ENCODE data around the gene CHCHD3. TPM values are rescaled to one million over a fixed set of nuclear protein-coding genes. Genes with fewer than 3 reads are reported as not detected.

Gene CHCHD3
- total and polyA plus RNA-seq, 4 donors, result 48.8 to 71.0 (median 58.7) TPM

DNA sequence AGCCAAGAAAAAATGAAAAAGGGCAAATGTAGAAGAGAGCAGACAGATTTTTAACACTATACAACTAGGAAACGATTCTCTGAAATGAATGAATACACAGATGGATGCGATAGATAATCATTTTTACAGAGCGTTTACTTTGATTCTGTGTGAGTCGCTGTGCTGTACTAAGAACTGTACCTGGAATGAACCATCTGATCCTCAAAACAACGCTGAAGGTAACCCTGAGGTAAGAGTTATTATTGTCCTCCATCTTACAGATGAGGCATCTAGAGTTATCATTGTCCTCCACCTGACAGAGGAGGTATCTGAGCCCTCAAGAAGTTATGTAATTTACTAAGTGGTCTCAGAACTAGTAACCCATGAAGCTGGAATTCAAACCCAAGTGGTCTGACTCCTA lies 80.2 kb downstream of the CHCHD3 start:
- WGBS (ENCODE audit: insufficient coverage), result 90% methylated on average over 2 of the region's 5 CpGs
- H3K9me3 ChIP-seq (ENCODE audit: control insufficient read depth, insufficient read depth, low read length), result no peaks in the 10 kb centered on the region
- no peaks in the 10 kb centered on the region for H3K4me1 ChIP-seq (ENCODE audit: control insufficient read depth, insufficient read depth, low read length)
- H3K4me3 ChIP-seq (ENCODE audit: low read depth, low read length), result no peak overlapping the region
- no peaks in the 10 kb centered on the region for H3K36me3 ChIP-seq (ENCODE audit: control insufficient read depth, insufficient read depth, low read length)
- H3K27me3 ChIP-seq (ENCODE audit: control insufficient read depth, insufficient read depth, low read length), result no peaks in the 10 kb centered on the region
- DNase-seq (ENCODE audit: low read depth in 4 of 6, low spot score in 6 of 6), result no peak
- H3K27ac ChIP-seq (ENCODE audit: low read depth, low read length), result no peak overlapping the region

GRCh38 chr7:132999845-133000244 lies 82.0 kb downstream of the CHCHD3 start:
- Histone ChIP-seq H3K27me3 (ENCODE audit: control insufficient read depth, insufficient read depth, low read length) (no peaks in the 10 kb centered on the region), H3K4me3 (ENCODE audit: low read depth, low read length) (no peak overlapping the region), H3K36me3 (ENCODE audit: control insufficient read depth, insufficient read depth, low read length) (no peaks in the 10 kb centered on the region), H3K4me1 (ENCODE audit: control insufficient read depth, insufficient read depth, low read length) (no peaks in the 10 kb centered on the region), H3K27ac (ENCODE audit: low read depth, low read length) (no peak overlapping the region), H3K9me3 (ENCODE audit: control insufficient read depth, insufficient read depth, low read length) (no peaks in the 10 kb centered on the region)
- WGBS (ENCODE audit: insufficient coverage), result no CpG with 5 or more reads among the region's 1 CpG
- DNase-seq (ENCODE audit: low read depth in 4 of 6, low spot score in 6 of 6), result no peak

DNA sequence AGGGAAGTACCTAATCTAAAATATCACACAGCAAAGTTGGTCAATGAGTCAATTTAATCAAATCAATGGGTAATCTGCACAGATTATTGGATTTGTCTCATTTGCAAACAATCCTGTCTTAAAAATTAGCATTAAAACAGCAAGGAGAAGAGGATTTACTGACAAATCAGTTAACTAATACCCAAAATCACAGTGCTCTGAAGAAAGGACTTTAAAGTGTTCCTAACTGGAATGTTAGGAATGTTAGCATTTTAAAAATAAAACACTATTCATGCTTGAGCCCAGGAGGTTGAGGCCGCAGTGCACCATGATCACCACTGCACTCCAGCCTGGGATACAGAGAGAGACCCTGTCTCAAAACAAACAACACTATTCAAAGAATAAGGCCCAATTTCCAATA lies 83.1 kb downstream of the CHCHD3 start:
- H3K4me1 ChIP-seq (ENCODE audit: control insufficient read depth, insufficient read depth, low read length), result no peaks in the 10 kb centered on the region
- no CpG with 5 or more reads among the region's 1 CpG for WGBS (ENCODE audit: insufficient coverage)
- H3K36me3 ChIP-seq (ENCODE audit: control insufficient read depth, insufficient read depth, low read length), result no peaks in the 10 kb centered on the region
- no peaks in the 10 kb centered on the region for H3K27me3 ChIP-seq (ENCODE audit: control insufficient read depth, insufficient read depth, low read length)
- no peak overlapping the region for H3K4me3 ChIP-seq (ENCODE audit: low read depth, low read length)
- no peaks in the 10 kb centered on the region for H3K9me3 ChIP-seq (ENCODE audit: control insufficient read depth, insufficient read depth, low read length)
- no peak for DNase-seq (ENCODE audit: low read depth in 4 of 6, low spot score in 6 of 6)
- H3K27ac ChIP-seq (ENCODE audit: low read depth, low read length), result no peak overlapping the region

DNA sequence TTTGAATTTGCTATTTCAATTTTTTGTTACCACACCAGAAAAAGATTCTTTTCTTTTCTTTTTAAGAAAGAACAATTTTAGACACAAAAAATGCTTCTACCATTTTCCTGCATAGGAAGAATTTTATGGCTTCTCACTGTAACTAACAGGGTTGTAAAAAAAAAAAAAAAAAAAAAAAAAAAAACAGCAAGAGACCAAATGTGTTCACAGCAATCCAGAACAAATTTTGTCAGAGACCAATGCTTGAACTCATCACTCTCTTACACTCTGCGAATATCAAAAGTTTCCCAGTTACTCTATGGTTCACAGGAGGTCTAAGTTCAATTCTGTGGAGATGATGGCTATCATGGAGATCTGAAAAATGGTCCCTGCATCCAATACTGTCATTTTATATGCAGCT lies 84.4 kb downstream of the CHCHD3 start:
- H3K27me3 ChIP-seq (ENCODE audit: control insufficient read depth, insufficient read depth, low read length), result no peaks in the 10 kb centered on the region
- no peaks in the 10 kb centered on the region for H3K4me1 ChIP-seq (ENCODE audit: control insufficient read depth, insufficient read depth, low read length)
- H3K36me3 ChIP-seq (ENCODE audit: control insufficient read depth, insufficient read depth, low read length), result no peaks in the 10 kb centered on the region
- H3K9me3 ChIP-seq (ENCODE audit: control insufficient read depth, insufficient read depth, low read length), result no peaks in the 10 kb centered on the region
- DNase-seq (ENCODE audit: low read depth in 4 of 6, low spot score in 6 of 6), result no peak
- 80% methylated on average over 1 of the region's 1 CpG for WGBS (ENCODE audit: insufficient coverage)
- no peak overlapping the region for H3K27ac ChIP-seq (ENCODE audit: low read depth, low read length)
- H3K4me3 ChIP-seq (ENCODE audit: low read depth, low read length), result no peak overlapping the region

DNA sequence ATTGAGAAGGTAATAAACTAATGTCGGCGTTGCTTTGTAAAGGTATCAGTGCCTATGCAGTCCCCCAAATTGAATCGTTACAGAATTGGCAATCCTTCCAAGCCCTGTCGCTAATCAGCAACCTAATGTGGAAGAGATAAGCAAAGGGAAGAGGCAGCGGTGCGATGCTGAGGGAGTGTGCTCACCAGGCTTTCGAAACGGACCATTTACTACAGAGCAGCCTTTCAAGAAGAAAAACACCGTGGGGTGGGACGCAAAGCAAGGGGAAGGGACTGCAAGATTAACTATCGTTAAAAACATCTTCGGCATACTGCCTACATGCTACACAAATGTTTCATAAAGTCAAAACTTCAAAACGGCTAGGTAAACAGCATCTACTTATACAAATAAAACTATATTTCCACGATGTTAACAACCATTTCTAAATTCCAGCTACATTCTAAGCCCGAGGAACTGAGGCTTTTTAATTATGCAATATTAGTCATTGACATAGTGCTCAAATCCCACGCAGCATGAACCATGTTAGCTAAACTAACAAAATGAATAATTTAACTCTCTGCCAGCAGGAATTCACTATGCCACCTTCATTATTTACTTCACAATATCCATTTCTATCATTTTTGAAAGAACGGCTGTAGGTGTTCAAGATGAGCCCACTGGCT lies 85.2 kb downstream of the CHCHD3 start:
- WGBS (ENCODE audit: insufficient coverage), result 58% methylated on average over 14 of the region's 17 CpGs
- Histone ChIP-seq H3K36me3 (ENCODE audit: control insufficient read depth, insufficient read depth, low read length) (no peaks in the 10 kb centered on the region), H3K4me3 (ENCODE audit: low read depth, low read length) (no peak overlapping the region), H3K9me3 (ENCODE audit: control insufficient read depth, insufficient read depth, low read length) (no peaks in the 10 kb centered on the region), H3K27me3 (ENCODE audit: control insufficient read depth, insufficient read depth, low read length) (no peaks in the 10 kb centered on the region), H3K27ac (ENCODE audit: low read depth, low read length) (no peak overlapping the region), H3K4me1 (ENCODE audit: control insufficient read depth, insufficient read depth, low read length) (peaks cover 5% of the 10 kb centered on the region)
- peak in 1 of 6 donors; percentile 80 for DNase-seq (ENCODE audit: low read depth in 4 of 6, low spot score in 6 of 6)

GRCh38 chr7:132993377-132994013 lies 88.4 kb downstream of the CHCHD3 start:
- no peaks in the 10 kb centered on the region for H3K9me3 ChIP-seq (ENCODE audit: control insufficient read depth, insufficient read depth, low read length)
- H3K4me1 ChIP-seq (ENCODE audit: control insufficient read depth, insufficient read depth, low read length), result peaks cover 5% of the 10 kb centered on the region
- no peak overlapping the region for H3K27ac ChIP-seq (ENCODE audit: low read depth, low read length)
- no peaks in the 10 kb centered on the region for H3K36me3 ChIP-seq (ENCODE audit: control insufficient read depth, insufficient read depth, low read length)
- no peak overlapping the region for H3K4me3 ChIP-seq (ENCODE audit: low read depth, low read length)
- no peaks in the 10 kb centered on the region for H3K27me3 ChIP-seq (ENCODE audit: control insufficient read depth, insufficient read depth, low read length)
- no peak for DNase-seq (ENCODE audit: low read depth in 4 of 6, low spot score in 6 of 6)
- WGBS (ENCODE audit: insufficient coverage), result 80% methylated on average over 1 of the region's 5 CpGs

DNA sequence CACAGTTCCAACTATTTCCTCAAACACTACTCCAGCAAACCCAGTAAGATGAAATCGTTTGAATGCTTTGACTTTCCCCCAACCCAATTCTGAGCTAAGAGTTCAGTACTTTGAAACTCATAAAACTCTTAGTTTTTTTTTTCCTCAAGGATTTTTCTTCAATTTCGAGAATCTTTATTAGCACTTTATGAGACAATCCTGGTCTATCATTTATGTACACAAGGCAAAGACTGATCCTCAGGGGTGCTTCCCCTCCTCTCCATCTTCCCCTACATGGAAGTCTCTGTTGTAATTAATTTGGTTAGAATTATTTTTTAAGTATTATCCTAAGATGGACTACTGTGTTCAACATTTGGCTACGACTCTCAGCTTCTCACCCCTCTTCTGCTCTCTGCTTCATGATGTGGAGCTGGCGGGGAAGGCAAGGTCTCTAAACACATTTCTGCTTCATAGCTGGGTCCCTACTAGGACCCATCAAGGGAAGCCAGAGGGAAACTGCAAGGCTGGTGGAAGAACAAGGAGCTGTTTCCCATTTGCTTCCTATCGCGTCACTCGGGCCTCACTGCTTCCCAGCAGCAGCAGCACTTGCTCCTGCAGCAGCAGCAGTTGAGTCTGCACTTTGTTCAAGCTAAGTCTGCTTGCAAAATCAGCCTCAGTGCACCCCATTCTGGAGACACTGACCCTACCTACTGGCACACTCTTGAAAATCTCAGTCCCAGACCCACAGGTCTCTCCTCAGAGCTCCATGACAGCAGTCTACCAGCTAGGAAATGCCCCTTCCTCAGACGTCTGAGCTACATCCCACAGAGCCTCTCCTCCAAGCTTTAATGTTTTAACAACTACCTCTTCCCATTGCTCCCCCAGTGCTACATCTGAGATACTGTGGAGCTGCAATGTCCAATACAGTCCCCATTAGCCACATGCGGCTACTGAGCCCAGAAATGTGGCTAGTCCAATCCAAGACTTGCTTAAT lies 90.0 kb downstream of the CHCHD3 start:
- no peak overlapping the region for H3K27ac ChIP-seq (ENCODE audit: low read depth, low read length)
- DNase-seq (ENCODE audit: low read depth in 4 of 6, low spot score in 6 of 6), result peak in 3 of 6 donors; percentile 12 to 72 (median 35)

DNA sequence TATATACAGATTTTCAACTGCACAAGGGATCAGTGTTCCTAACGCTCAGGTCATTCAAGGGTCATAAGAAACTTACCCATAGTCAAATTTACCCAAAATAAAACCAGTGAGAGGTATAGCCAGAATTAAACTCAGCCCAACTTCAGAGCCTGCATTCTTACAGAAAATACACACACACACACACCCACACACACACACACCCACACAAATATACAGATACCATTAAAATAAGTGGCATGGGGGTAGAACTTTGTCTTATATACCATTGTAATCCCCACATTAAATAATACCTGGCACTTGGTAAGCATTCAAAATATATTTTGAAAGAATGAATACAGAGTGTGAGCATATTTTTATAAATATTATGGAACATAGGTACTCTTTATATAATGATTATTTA lies 93.8 kb downstream of the CHCHD3 start:
- Histone ChIP-seq H3K9me3 (ENCODE audit: control insufficient read depth, insufficient read depth, low read length) (no peaks in the 10 kb centered on the region), H3K27ac (ENCODE audit: low read depth, low read length) (no peak overlapping the region), H3K27me3 (ENCODE audit: control insufficient read depth, insufficient read depth, low read length) (no peaks in the 10 kb centered on the region), H3K36me3 (ENCODE audit: control insufficient read depth, insufficient read depth, low read length) (no peaks in the 10 kb centered on the region), H3K4me3 (ENCODE audit: low read depth, low read length) (no peak overlapping the region), H3K4me1 (ENCODE audit: control insufficient read depth, insufficient read depth, low read length) (peaks cover 5% of the 10 kb centered on the region)
- DNase-seq (ENCODE audit: low read depth in 4 of 6, low spot score in 6 of 6), result no peak
- WGBS (ENCODE audit: insufficient coverage), result no CpG with 5 or more reads among the region's 1 CpG

More for the DNA sequence above, 90.0 kb downstream of the CHCHD3 start:
- Histone ChIP-seq H3K4me1 (ENCODE audit: control insufficient read depth, insufficient read depth, low read length) (peaks cover 5% of the 10 kb centered on the region), H3K9me3 (ENCODE audit: control insufficient read depth, insufficient read depth, low read length) (no peaks in the 10 kb centered on the region), H3K27me3 (ENCODE audit: control insufficient read depth, insufficient read depth, low read length) (no peaks in the 10 kb centered on the region), H3K36me3 (ENCODE audit: control insufficient read depth, insufficient read depth, low read length) (no peaks in the 10 kb centered on the region), H3K4me3 (ENCODE audit: low read depth, low read length) (no peak overlapping the region)
- 53% methylated on average over 7 of the region's 9 CpGs for WGBS (ENCODE audit: insufficient coverage)

- no peaks in the 10 kb centered on the region for H3K4me1 ChIP-seq (ENCODE audit: control insufficient read depth, insufficient read depth, low read length)
- H3K36me3 ChIP-seq (ENCODE audit: control insufficient read depth, insufficient read depth, low read length), result no peaks in the 10 kb centered on the region
- no peaks in the 10 kb centered on the region for H3K9me3 ChIP-seq (ENCODE audit: control insufficient read depth, insufficient read depth, low read length)
- WGBS (ENCODE audit: insufficient coverage), result no CpG with 5 or more reads among the region's 1 CpG
- DNase-seq (ENCODE audit: low read depth in 4 of 6, low spot score in 6 of 6), result no peak
- no peak overlapping the region for H3K4me3 ChIP-seq (ENCODE audit: low read depth, low read length)
- no peaks in the 10 kb centered on the region for H3K27me3 ChIP-seq (ENCODE audit: control insufficient read depth, insufficient read depth, low read length)
- no peak overlapping the region for H3K27ac ChIP-seq (ENCODE audit: low read depth, low read length)
Observed at GRCh38 chr7:132980402-132980801, 101.5 kb downstream of the CHCHD3 start.

All from spinal cord (tissue), 10 donors.